A549 (cell line): Measurements from ENCODE around the gene PARD3B. TPM values are rescaled to one million over a fixed set of nuclear protein-coding genes. Genes with fewer than 3 reads are reported as not detected.
A peak's percentile ranks its signal among the peaks of the same experiment; 100 is the strongest.

ENCODE experiments used
- ATOH8 ChIP-seq: fragments of 250-450 bp; sonication (Bioruptor Pico); IDR thresholded peaks from 2 replicates; pipeline ENCODE4 v1.5.0; 2020; ENCODE audit warnings: low read depth, mild to moderate bottlenecking, moderate library complexity
- CBX2 ChIP-seq: fragments of 200-600 bp; sonication (generic); IDR thresholded peaks from 2 replicates; pipeline ENCODE4 v1.6.1; 2016; ENCODE audit warnings: low read depth, mild to moderate bottlenecking, borderline replicate concordance
- CEBPB ChIP-seq, 2 experiments: fragments of >200 bp in 1 of 2; sonication (Bioruptor Twin) in 1 of 2; formaldehyde crosslinking in 1 of 2; IDR thresholded peaks; 2 replicates each; pipeline ENCODE4 v1.6.1; 2012 to 2016
- CTCF ChIP-seq: fragments of >200 bp; sonication (Bioruptor Twin); formaldehyde crosslinking; IDR thresholded peaks from 3 replicates; pipeline ENCODE4 v1.5.1; 2016
- EHF ChIP-seq: fragments of 250-450 bp; sonication (Bioruptor Pico); IDR thresholded peaks from 2 replicates; pipeline ENCODE4 v1.5.0; 2020; ENCODE audit warnings: mild to moderate bottlenecking
- EHMT2 ChIP-seq: fragments of 200-600 bp; sonication (generic); IDR thresholded peaks from 2 replicates; pipeline ENCODE4 v1.6.1; 2016; ENCODE audit warnings: antibody characterized with exemption, low read depth, mild to moderate bottlenecking, moderate library complexity
- ELK1 ChIP-seq: fragments of 150-350 bp; IDR thresholded peaks from 2 replicates; pipeline ENCODE4 v1.6.1; 2014; ENCODE audit warnings: low read depth, mild to moderate bottlenecking, low read length
- EP300 ChIP-seq, 2 experiments: fragments of >200 bp; sonication (Bioruptor Twin); formaldehyde crosslinking; IDR thresholded peaks; 2 replicates in 1 of 2; 3 replicates in 1 of 2; pipeline ENCODE4 v1.6.1; 2016 to 2017
- FOSB ChIP-seq: fragments of 250-450 bp; sonication (Bioruptor Pico); IDR thresholded peaks from 2 replicates; pipeline ENCODE4 v1.5.0; 2020; ENCODE audit warnings: mild to moderate bottlenecking, moderate library complexity
- FOXS1 ChIP-seq: fragments of 250-450 bp; sonication (Bioruptor Pico); IDR thresholded peaks from 2 replicates; pipeline ENCODE4 v1.5.0; 2020; ENCODE audit warnings: mild to moderate bottlenecking, moderate library complexity
- HDAC2 ChIP-seq: fragments of 200-600 bp; sonication (generic); IDR thresholded peaks from 2 replicates; pipeline ENCODE4 v1.6.1; 2016
- HEYL ChIP-seq: fragments of 250-450 bp; sonication (Bioruptor Pico); IDR thresholded peaks from 2 replicates; pipeline ENCODE4 v1.8.0; 2021; ENCODE audit warnings: mild to moderate bottlenecking, moderate library complexity
- HMGXB4 ChIP-seq: fragments of 250-450 bp; sonication (Bioruptor Pico); IDR thresholded peaks from 2 replicates; pipeline ENCODE4 v1.5.0; 2021; ENCODE audit warnings: mild to moderate bottlenecking, moderate library complexity, borderline replicate concordance
- HOXB13 ChIP-seq: fragments of 250-450 bp; sonication (Bioruptor Pico); IDR thresholded peaks from 2 replicates; pipeline ENCODE4 v1.5.0; 2020; ENCODE audit warnings: low read depth, mild to moderate bottlenecking, moderate library complexity
- HOXB5 ChIP-seq: fragments of 250-450 bp; sonication (Bioruptor Pico); IDR thresholded peaks from 2 replicates; pipeline ENCODE4 v1.5.0; 2020; ENCODE audit warnings: mild to moderate bottlenecking, moderate library complexity
- JUN ChIP-seq, 2 experiments: fragments of >200 bp; sonication (Bioruptor Twin); formaldehyde crosslinking; IDR thresholded peaks; 2 replicates in 1 of 2; 3 replicates in 1 of 2; pipeline ENCODE4 v1.6.1; 2016 to 2017
- JUNB ChIP-seq: fragments of >200 bp; sonication (Bioruptor Twin); formaldehyde crosslinking; IDR thresholded peaks from 2 replicates; pipeline ENCODE4 v1.6.1; 2016
- MYC ChIP-seq: IDR thresholded peaks from 2 replicates; pipeline ENCODE4 v1.6.1; 2012; ENCODE audit warnings: mild to moderate bottlenecking, inconsistent platforms, low read length, improper control_type of control experiment, borderline replicate concordance
- NR3C1 ChIP-seq: fragments of >200 bp; sonication (Bioruptor Twin); formaldehyde crosslinking; IDR thresholded peaks from 3 replicates; pipeline ENCODE4 v1.6.1; 2017
- PBX3 ChIP-seq: IDR thresholded peaks from 2 replicates; pipeline ENCODE4 v1.6.1; 2012
- PHF8 ChIP-seq: fragments of 200-600 bp; sonication (generic); IDR thresholded peaks from 2 replicates; pipeline ENCODE4 v1.6.1; 2016; ENCODE audit warnings: low read depth, mild to moderate bottlenecking, antibody characterized with exemption, moderate library complexity, borderline replicate concordance
- POLR2A ChIP-seq: IDR thresholded peaks from 2 replicates; pipeline ENCODE4 v1.6.1; 2012; ENCODE audit warnings: mild to moderate bottlenecking, low read length
- POLR2AphosphoS2 ChIP-seq: conservative IDR thresholded peaks from 2 replicates; pipeline ENCODE4 v1.6.1; 2012; ENCODE audit warnings: low read length, improper control_type of control experiment, inconsistent platforms
- RAD21 ChIP-seq, 2 experiments: fragments of >200 bp in 1 of 2; sonication (Bioruptor Twin) in 1 of 2; formaldehyde crosslinking in 1 of 2; IDR thresholded peaks in 1 of 2; conservative IDR thresholded peaks in 1 of 2; 2 replicates in 1 of 2; 3 replicates in 1 of 2; pipeline ENCODE4 v1.6.1; 2012 to 2018; ENCODE audit warnings: inconsistent platforms in 1 of 2
- REST ChIP-seq: fragments of 200-600 bp; sonication (generic); IDR thresholded peaks from 2 replicates; pipeline ENCODE4 v1.6.1; 2016; ENCODE audit warnings: antibody characterized with exemption, mild to moderate bottlenecking, moderate library complexity
- RNF2 ChIP-seq: fragments of 200-600 bp; sonication (generic); IDR thresholded peaks from 2 replicates; pipeline ENCODE4 v1.6.1; 2016; ENCODE audit warnings: low read depth, mild to moderate bottlenecking, antibody characterized with exemption, moderate library complexity, borderline replicate concordance
- SREBF2 ChIP-seq: fragments of 450-650 bp; IDR thresholded peaks from 2 replicates; pipeline ENCODE4 v1.6.1; 2014; ENCODE audit warnings: mild to moderate bottlenecking, moderate library complexity
- USF2 ChIP-seq: fragments of 450-650 bp; IDR thresholded peaks from 2 replicates; pipeline ENCODE4 v1.6.1; 2014; ENCODE audit warnings: antibody characterized with exemption
- ZC3H11A ChIP-seq: fragments of 450-650 bp; IDR thresholded peaks from 2 replicates; pipeline ENCODE4 v1.6.1; 2014; ENCODE audit warnings: antibody characterized with exemption, mild to moderate bottlenecking
- polyA plus RNA-seq, 4 experiments: library from polyadenylated mRNA; depleted of rRNA in 3 of 4; stranded (reverse); fragments of >200 nt; fragmentation: RNase III in 1 of 4; extraction: RNeasy Plus Mini Kit Qiagen cat#74134 plus additional on column Dnase treatment in 1 of 4; gene quantifications; 2 replicates in 3 of 4; 3 replicates in 1 of 4; pipeline ENCODE4 v1.2.3, GENCODE V29; 2011 to 2017

Gene PARD3B
- polyA plus RNA-seq, 2 of the 4 experiments (the other 2 are of a cell fraction): 1.2 to 2.4 TPM

GRCh38 chr2:205273627-205274026, 728.4 kb downstream of the PARD3B start (continued):
- TF ChIP-seq PBX3: no peak
- TF ChIP-seq REST: no peak
- no peak for TF ChIP-seq HOXB5 (CRISPR knock-in tag)
- TF ChIP-seq POLR2AphosphoS2: no peak
- TF ChIP-seq CBX2: no peak
- no peak for TF ChIP-seq CTCF
- no peak for TF ChIP-seq ZC3H11A
- TF ChIP-seq MYC: no peak
- no peak for TF ChIP-seq HEYL (CRISPR knock-in tag)
- no peak for TF ChIP-seq SREBF2
- no peak for TF ChIP-seq ATOH8
- TF ChIP-seq JUNB: peak; percentile 56; the same call in 1 of the 2 replicates
- no peak for TF ChIP-seq HDAC2
- TF ChIP-seq JUN (IDR thresholded peaks at IDR 0.05): 0 out of 5 replicates have a peak, but pooled peaks of 1 of the 2 experiments have one; percentile 23
- no peak for TF ChIP-seq NR3C1
- TF ChIP-seq POLR2A: no peak
- TF ChIP-seq RAD21 (conservative IDR thresholded peaks at IDR 0.05 in 1 of 2, IDR thresholded peaks at IDR 0.05 in 1 of 2): no peak
- no peak for TF ChIP-seq HOXB13 (CRISPR knock-in tag)
- TF ChIP-seq USF2: no peak
- no peak for TF ChIP-seq EHMT2
- no peak for TF ChIP-seq EHF (CRISPR knock-in tag)
- no peak for TF ChIP-seq HMGXB4
- TF ChIP-seq PHF8: no peak
- peak in 1 of 2 experiments; percentile 42; a peak in 2 of 5 replicates for TF ChIP-seq EP300 (IDR thresholded peaks at IDR 0.05)
- TF ChIP-seq CEBPB (IDR thresholded peaks at IDR 0.05): peak in 1 of 2 experiments; percentile 34; a peak in 2 of 4 replicates
- no peak for TF ChIP-seq FOXS1
- no peak for TF ChIP-seq RNF2
- no peak for TF ChIP-seq FOSB (CRISPR knock-in tag)
- TF ChIP-seq ELK1: no peak
- TF ChIP-seq, all 56 proteins: peak for 6
